ENCODE measurements around the gene MYL5.
A peak's percentile ranks its signal among the peaks of the same experiment; 100 is the strongest.
"Not testable (repeated sequence)": the region's sequence is repeated elsewhere in the genome, so short reads cannot be mapped to it uniquely, and the experiment has no call there.

MYL5 gene

DNA sequence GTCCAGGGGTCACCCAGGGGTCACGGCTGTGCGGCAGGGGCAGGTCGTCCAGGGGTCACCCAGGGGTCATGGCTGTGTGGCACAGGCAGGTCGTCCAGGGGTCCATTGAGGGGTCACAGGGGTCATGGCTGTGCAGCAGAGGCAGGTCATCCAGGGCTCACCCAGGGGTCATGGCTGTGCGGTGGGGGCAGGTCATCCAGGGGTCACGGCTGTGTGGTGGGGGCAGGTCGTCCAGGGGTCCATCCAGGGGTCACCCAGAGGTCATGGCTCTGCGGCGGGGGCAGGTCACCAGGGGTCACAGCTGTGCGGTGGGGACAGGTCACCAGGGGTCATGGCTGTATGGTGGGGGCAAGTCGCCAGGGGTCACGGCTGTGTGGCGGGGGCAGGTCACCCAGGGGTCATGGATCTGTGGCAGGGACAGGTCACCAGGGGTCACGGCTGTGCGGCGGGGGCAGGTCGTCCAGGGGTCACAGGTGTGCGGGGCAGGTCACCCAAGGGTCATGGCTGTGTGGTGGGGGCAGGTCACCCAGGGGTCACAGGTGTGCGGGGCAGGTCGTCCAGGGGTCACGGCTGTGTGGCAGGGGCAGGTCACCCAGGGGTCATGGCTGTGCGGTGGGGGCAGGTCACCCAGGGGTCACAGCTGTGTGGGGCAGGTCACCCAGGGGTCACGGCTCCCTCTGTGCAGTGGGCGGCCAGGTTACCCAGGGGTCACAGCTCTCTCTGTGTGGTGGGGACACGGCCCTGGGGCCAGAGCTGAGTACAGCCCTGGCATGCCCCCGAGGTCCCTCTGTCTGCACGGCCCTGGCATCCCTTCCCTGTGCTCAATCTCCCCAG lies 16.3 kb upstream of the MYL5 start:
- DNase-seq, result no peak

DNA sequence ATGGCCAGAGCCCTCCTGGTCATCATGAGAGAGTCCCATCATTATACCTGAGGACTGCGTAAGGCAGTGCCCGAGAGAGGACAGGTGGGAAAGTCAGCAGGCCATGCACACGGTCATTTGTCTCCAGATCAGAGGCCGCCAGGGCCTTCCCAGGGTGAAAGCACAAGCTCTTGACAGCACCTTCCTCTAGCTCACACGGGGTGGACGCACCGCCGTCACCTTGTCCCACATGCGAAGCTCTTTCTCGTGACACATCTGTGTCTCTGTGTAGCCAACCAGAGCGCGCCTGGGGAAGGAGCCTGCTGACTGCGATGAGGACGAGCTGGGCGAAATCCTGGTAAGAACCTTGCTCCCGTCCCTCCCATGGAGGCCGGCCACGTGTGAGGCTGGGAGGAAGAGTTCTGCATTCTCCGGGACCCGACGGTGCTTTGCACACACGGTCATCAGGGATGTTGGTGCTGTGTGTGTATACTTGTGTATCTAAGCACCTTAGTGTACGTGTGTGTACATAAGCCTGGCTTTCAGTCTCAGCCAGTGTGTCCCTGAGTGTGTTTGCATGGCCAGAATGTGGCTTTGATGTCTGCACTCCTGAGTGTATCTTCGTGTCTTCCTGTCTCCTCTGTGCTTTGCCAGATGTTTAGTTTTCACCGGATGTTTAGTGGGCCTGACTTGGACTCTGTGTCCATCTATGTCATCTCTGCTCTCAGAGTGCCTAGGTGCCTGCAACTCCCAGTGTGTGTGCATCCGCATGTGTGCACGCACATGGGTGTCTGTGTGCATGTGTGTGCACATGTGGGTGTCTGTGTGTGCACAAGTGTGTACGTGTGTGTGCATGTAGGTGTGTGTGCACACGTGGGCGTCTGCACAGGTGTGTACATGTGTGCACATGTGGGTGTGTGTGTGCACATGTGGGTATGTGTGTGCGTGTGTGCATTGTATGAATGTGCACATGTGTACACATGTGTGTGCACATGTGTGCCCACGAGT lies 15.4 kb upstream of the MYL5 start:
- no peak for DNase-seq

DNA sequence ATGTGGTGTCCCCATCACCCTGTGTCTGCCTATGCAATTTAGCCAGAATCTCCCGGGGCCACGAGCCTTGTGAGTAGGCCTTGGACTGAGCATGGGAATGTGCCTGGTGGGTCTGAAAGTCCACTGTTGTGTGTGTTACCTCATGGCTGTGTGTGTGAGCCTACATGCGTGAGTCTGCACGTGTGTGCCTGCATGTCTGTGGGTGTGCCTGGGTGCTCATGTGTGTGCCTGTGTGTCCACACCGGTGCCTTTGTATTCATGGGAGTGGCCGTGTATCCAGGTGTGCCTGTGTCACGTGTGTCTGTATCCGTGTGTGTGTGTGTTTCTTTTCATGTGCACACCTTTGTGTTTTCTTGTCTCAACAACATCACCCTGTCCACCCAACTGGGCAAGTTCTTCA lies 14.5 kb upstream of the MYL5 start:
- no peak for DNase-seq

DNA sequence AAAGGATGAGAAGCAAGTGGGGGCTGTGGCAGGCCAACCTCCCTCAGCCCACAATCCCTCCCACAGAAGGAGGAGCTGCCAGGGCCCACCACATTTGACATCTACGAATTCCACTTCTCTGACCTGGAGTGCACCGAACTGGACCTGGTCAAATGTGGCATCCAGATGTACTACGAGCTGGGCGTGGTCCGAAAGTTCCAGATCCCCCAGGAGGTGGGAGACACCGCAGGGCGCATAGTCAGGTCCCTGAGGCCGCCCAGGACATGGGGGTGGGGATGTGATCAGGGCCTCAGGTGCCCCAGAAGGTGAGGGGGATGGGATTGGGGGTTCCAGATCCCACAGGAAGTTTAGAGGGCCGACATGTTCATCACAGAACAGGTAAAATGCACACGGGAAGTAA lies 13.9 kb upstream of the MYL5 start:
- no peak for DNase-seq

GRCh38 chr4:661231-661630 lies 13.1 kb upstream of the MYL5 start:
- no peak for DNase-seq

GRCh38 chr4:661881-662761 lies 12.2 kb upstream of the MYL5 start:
- no peak for DNase-seq

GRCh38 chr4:663046-663437 lies 11.3 kb upstream of the MYL5 start:
- no peak for DNase-seq

DNA sequence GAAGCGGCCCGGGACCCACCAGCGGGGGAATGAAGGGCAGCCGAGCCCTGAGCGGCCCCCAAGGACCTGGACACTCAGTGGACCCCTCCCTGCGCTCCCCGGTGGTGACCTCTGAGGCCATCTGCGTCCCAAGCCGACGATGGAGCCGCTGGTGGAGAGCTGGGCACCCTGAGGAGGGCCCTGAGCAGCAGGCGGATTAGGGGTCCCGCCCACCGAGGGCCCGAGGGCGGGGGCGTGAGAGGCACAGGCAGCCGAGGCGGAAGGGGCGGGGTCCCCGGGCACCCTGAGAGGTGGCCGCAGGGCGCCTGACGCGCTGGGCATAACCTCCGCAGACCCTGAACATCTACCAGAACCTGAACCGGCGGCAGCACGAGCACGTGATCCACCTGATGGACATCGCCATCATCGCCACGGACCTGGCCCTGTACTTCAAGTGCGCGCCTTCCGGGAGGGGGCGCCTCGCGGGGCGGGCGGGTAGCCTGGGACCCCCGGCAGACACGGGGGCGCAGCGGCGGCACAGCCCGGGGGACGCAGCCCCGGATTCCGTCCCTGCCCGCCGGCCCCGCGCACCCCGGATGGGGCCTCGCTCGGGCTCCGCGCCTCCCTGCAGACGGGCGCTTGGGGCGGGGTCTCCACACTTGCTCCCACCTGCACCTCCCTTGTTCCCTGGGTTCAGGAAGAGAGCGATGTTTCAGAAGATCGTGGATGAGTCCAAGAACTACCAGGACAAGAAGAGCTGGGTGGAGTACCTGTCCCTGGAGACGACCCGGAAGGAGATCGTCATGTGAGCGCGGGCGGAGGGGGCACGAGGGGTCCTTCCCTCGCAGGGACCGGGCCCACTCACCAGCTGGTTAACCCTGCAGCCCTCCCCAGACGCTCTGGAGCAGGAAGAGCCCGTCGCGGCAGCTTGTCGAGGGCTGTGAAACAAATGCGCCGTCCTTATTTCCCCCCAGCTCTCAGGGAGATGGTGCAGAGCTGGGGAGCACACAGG lies 10.6 kb upstream of the MYL5 start:
- DNase-seq, result peak; percentile 78

DNA sequence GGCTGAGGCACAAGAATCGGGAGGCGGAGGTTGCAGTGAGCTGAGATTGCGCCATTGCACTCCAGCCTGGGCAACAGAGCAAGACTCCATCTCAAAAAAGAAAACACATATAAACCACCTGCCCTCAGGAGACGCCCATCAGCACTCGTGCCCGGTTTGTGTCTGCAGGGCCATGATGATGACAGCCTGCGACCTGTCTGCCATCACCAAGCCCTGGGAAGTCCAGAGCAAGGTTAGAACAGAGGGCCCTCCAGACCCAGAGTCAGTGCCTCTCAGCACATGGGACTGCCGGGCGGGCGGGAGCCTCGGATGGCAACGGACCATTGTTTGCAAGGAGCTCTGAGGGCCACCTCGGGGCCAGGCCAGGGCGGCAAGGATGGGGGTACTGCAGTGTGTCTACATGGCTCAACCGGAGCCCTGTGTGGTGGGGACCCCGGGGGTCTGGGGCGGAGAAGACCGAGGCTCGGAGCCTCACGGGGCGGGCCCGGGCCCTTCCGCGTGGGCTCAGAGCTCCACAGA lies 9.6 kb upstream of the MYL5 start:
- DNase-seq, result no peak

DNA sequence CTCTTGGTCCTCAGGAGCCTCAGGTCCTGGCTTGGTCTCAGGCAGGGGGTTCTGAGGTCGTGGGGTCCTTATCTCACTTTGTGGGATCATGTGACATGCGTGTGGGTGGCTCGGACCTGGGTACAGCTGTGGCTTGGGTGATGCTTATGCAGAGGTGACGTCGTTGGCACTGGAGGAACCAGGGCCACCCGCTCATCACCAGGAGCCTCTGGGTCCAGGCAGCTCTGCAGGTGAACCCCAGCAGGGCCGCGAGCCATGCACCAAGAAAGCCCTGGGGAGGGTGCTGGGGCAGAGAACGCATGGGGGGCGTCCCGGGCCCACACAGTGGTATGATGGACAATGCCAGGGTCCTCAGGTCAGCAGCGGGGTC lies 9.0 kb upstream of the MYL5 start:
- no peak for DNase-seq

DNA sequence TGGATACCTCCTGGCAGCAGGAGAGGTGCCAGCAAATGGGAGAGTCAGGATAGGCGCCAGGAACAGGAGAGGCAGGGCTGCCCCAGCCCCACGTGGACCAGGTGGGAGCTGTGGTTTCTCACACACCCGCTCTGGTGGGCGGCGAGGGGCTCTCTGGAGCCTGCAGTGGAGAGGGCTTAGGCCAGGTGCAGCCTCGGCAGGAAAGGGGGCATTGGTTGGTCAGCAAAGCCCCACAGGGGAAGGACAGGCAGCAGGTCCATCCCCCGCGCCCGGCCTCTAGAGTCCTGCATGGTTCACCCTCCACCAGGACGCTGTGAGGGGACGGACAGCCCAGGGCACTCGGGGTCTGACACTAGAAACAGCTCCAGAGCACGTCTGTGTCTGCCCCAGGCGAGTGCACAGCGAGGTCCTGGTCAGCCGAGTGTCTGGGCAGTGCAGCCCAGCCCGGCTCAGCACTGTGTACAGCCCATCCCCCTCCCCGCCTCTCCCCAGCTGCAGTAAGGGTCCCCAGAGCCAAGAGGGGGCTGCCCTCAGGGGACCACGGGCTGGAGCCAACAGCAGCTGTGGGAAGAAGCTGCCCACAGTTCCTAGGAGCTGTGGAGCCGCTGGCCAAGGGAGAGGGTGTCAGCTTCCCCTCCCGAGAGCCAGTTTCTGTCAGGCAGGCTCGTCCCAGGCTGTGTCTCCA lies 8.4 kb upstream of the MYL5 start:
- DNase-seq, result no peak

- DNase-seq, result no peak
Measured at GRCh38 chr4:666436-666810, 7.9 kb upstream of the MYL5 start.

DNA sequence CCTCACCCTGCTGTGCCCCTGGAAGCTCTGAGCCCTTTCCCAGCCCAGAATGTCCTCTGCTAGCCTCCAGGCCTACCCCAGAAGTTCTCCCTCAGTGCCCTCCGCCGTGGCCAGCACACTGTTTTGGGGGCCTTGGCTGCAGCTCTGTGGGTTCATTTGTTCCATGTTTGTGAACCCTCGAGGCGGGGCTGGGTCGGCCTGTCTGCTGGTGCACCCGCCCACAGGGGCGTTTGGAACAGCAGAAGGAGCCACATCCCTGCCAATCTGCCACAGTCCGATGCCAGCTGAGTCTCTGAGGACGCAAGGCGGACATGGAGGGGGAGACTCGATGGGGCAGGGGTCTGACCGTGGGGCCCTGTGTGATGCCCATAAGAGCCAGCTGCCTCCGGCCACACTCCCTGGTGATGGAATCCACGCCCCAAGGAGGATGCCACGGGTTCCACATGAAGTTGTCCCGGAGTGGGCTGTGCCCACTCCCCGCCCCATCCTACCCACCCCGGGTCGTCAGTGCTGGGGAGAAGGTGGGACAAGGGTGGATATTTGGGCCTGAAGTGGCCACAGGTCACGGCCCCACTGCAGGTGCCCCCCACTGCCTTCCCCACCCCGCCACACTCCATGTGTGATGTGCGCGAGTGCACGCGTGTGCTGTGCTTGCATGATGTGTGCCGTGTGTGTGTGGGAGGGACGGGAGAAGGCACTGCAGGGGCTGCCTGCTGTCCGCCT lies 7.4 kb upstream of the MYL5 start:
- no peak for DNase-seq

DNA sequence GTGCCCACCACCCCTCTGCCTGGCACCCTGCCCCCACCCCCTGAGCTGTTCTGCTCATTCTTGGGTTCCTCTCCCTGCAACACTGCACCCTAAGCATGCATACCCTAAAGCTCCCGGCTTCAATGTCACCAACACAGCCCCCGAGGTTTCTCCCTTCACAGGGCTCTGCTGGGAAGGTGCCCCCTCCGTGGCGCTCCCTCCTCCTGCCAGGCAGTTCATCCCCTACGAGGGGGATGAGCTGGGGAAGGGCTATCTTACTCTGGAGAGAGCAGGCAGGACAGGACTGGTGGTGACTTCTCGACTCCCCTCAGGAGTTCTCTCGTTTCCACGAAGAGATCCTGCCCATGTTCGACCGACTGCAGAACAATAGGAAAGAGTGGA lies 6.8 kb upstream of the MYL5 start:
- DNase-seq, result no peak

DNA sequence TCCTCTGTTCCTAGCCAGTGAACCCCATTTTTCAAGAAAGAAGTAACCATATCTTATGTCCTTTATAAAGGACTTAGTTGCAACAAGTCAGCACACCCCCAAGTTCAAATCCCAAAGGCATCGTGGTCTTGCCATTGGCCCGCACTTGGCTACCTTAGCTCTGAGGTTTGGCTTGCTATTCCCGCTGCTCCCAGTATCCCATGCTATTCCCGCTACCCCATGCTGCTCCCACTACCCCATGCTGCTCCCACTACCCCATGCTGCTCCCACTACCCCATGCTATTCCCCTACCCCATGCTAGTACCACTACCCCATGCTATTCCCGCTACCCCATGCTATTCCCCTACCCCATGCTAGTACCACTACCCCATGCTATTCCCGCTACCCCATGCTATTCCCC lies 6.1 kb upstream of the MYL5 start:
- not testable (repeated sequence) for DNase-seq

DNA sequence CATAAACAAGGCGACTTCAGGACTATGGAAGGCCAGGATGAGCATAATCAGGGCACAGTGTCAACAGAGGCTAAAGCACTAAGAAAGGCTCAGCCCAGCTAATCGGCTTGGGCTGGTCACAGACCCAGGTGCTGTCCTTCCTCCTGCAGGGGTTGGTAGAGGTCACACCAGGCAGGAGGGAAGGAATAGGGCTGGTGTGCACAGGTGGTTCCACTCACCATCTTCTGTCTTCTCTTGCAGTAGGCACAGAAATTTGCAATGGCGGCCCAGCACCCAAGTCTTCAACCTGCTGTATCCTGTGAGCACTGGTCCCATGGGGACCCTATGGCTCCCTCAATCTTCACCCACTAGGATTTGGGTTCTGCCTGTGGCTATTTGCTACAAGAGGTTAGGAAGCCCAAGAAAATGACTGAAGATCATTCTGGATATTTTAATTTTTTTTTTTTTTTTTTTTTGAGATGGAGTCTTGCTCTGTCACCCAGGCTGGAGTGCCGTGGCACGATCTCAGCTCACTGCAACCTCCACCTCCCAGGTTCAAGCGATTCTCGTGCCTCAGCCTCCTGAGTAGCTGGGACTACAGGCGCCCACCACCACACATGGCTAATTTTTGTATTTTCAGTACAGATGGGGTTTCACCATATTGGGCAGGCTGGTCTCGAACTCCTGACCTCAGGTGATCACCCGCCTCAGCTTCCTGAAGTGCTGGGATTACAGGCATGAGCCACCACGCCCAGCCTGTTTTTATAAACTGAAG lies 4.4 kb upstream of the MYL5 start:
- not testable (repeated sequence) for DNase-seq

DNA sequence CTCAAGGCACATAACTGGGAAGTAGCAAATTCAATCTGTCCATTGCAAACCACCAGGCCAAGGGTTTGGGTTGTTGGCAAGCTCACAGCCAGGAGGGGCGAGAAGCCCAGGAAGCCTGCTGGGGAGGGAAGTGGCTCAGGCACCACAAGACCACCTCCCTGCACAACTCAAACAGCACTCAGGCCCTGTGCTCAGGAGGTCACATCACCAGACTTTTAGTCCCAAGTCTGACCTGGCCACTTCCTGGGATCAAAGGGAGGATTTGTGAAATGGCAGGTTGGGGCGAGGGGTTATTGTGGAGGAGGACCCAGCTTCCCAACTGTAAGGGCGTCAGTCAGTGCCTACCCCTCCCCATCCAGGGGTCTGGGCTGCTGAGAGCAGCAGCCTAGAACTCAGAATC lies 2.6 kb upstream of the MYL5 start:
- no peak for DNase-seq

DNA sequence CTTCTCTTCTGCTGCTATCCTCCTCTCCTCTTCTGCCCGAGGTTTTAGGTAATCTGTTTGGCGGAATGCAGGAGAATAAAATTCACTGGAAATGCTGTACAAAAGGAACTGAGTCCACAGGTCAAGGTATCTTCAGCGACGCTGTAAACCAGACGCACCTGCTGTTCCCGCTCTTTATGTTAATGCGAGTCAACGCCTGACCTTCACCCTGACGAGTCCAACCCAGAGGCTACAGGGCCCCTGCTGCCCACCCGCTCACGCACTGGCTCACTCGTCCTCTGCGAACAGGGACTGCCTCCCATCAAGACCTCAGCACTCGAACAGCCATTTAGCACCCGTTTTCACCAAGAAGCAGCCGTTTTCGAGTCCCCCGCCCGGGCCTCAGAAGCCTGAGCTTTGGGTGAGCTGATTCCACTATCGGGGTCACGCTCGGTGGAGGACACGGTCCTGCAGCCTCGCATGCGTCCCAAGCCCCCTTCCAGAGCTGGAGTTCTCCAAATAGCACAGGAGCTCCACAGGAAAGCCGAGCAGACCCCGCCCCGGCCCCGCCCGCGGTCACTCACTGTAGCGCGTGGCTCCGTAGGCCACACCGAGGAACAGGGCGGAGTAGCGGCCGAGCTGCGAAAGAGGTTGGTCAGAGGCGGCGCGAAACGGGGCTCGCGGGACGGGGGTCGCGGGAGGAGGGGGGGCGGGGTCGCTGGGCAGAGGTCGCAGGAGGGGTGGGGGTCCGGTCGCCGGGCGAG lies 822 bp upstream of the MYL5 start:
- DNase-seq, result no peak

All from CD4-positive, alpha-beta T cell treated with Interferon gamma for 1 hour (primary cell).